ENCODE data around the gene WDR7. TPM values are rescaled to one million over a fixed set of nuclear protein-coding genes. Genes with fewer than 3 reads are reported as not detected.

The WDR7 gene
- polyA plus RNA-seq, 2 of the 4 experiments (the other 2 are of a cell fraction), result 4.2 to 7.0 TPM

- POLR2A ChIA-PET, result no interaction called here
- no peak for ATAC-seq
These were observed 389.0 kb downstream of the WDR7 start for GRCh38 chr18:57040175-57040574.

GRCh38 chr18:57043241-57043640, 392.1 kb downstream of the WDR7 start:
- Histone ChIP-seq H3K4me2 (no peak overlapping the region), H3K9me3 (no peaks in the 10 kb centered on the region), H3K4me3 (no peak overlapping the region), H3K4me1 (no peaks in the 10 kb centered on the region), H3K27ac (no peak overlapping the region)
- TF ChIP-seq EHF (CRISPR knock-in tag; IDR thresholded peaks at IDR 0.05) (no peak), EHMT2 (IDR thresholded peaks at IDR 0.05; ENCODE audit: low read depth) (no peak), FOXS1 (CRISPR knock-in tag; IDR thresholded peaks at IDR 0.05) (no peak)
- TF ChIP-seq, protein P1, sequence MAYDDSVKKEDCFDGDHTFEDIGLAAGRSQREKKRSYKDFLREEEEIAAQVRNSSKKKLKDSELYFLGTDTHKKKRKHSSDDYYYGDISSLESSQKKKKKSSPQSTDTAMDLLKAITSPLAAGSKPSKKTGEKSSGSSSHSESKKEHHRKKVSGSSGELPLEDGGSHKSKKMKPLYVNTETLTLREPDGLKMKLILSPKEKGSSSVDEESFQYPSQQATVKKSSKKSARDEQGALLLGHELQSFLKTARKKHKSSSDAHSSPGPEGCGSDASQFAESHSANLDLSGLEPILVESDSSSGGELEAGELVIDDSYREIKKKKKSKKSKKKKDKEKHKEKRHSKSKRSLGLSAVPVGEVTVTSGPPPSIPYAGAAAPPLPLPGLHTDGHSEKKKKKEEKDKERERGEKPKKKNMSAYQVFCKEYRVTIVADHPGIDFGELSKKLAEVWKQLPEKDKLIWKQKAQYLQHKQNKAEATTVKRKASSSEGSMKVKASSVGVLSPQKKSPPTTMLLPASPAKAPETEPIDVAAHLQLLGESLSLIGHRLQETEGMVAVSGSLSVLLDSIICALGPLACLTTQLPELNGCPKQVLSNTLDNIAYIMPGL (CRISPR knock-in tag; IDR thresholded peaks at IDR 0.05; ENCODE audit: borderline replicate concordance), result no peak
- DNase-seq (ENCODE audit: low read depth in 1 of 2, low spot score in 1 of 2) (no peak), ATAC-seq (no peak), FAIRE-seq (no peak)
- WGBS (ENCODE audit: missing lambda C conversion rate), result 41% methylated on average over 3 of the region's 3 CpGs
- POLR2A ChIA-PET, result no interaction called here
- CTCF ChIA-PET, result no interaction called here

More at GRCh38 chr18:57040175-57040574, 389.0 kb downstream of the WDR7 start:
- no peak for DNase-seq (ENCODE audit: low read depth in 1 of 2, low spot score in 1 of 2)
- H3K4me2 ChIP-seq, result no peak overlapping the region
- CTCF ChIA-PET, result no interaction called here
- H3K4me3 ChIP-seq, result no peak overlapping the region
- H3K9me3 ChIP-seq, result no peaks in the 10 kb centered on the region
- no peaks in the 10 kb centered on the region for H3K4me1 ChIP-seq
- WGBS (ENCODE audit: missing lambda C conversion rate), result 58% methylated on average over 2 of the region's 3 CpGs
- TF ChIP-seq HOXB5 (CRISPR knock-in tag; IDR thresholded peaks at IDR 0.05), result no peak
- TF ChIP-seq MAFK (IDR thresholded peaks at IDR 0.05; ENCODE audit: partially characterized antibody), result no peak
- no peak for TF ChIP-seq FOSL2 (IDR thresholded peaks at IDR 0.05)
- TF ChIP-seq FOSL2 (CRISPR knock-in tag; IDR thresholded peaks at IDR 0.05), result no peak
- TF ChIP-seq, protein P2, sequence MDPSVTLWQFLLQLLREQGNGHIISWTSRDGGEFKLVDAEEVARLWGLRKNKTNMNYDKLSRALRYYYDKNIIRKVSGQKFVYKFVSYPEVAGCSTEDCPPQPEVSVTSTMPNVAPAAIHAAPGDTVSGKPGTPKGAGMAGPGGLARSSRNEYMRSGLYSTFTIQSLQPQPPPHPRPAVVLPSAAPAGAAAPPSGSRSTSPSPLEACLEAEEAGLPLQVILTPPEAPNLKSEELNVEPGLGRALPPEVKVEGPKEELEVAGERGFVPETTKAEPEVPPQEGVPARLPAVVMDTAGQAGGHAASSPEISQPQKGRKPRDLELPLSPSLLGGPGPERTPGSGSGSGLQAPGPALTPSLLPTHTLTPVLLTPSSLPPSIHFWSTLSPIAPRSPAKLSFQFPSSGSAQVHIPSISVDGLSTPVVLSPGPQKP (IDR thresholded peaks at IDR 0.05; ENCODE audit: low read depth, low read length), result no peak
- TF ChIP-seq NR3C1 (IDR thresholded peaks at IDR 0.05), result no peak
- TF ChIP-seq RFX5 (IDR thresholded peaks at IDR 0.05), result no peak
- TF ChIP-seq PBX3 (IDR thresholded peaks at IDR 0.05), result no peak
- no peak for TF ChIP-seq RNF2 (IDR thresholded peaks at IDR 0.05; ENCODE audit: borderline replicate concordance, low read depth)
- TF ChIP-seq CHD4 (IDR thresholded peaks at IDR 0.05; ENCODE audit: borderline replicate concordance), result no peak
- TF ChIP-seq, protein P1 (CRISPR knock-in tag; IDR thresholded peaks at IDR 0.05; ENCODE audit: borderline replicate concordance), result no peak
- no peak for TF ChIP-seq EHF (CRISPR knock-in tag; IDR thresholded peaks at IDR 0.05)
- no peak for TF ChIP-seq EHMT2 (IDR thresholded peaks at IDR 0.05; ENCODE audit: low read depth)
- TF ChIP-seq JUNB (IDR thresholded peaks at IDR 0.05), result no peak
- no peak overlapping the region for H3K27ac ChIP-seq
- FAIRE-seq, result no peak

GRCh38 chr18:57048351-57048750, 397.2 kb downstream of the WDR7 start:
- no peaks in the 10 kb centered on the region for H3K9me3 ChIP-seq
- ChIA-PET POLR2A (no interaction called here), CTCF (interaction anchor here (1.1 kb wide), 1 partner anchor 387 kb away, joined by 3 read pairs; the partner anchor contains the start of gene ONECUT2)
- no peak overlapping the region for H3K4me2 ChIP-seq
- ATAC-seq (no peak), DNase-seq (ENCODE audit: low read depth in 1 of 2, low spot score in 1 of 2) (no peak), FAIRE-seq (no peak)
- H3K4me1 ChIP-seq, result no peaks in the 10 kb centered on the region
- H3K27ac ChIP-seq, result no peak overlapping the region
- 71% methylated on average over 9 of the region's 9 CpGs for WGBS (ENCODE audit: missing lambda C conversion rate)
- H3K4me3 ChIP-seq, result no peak overlapping the region
- TF ChIP-seq ZSCAN20 (CRISPR knock-in tag; IDR thresholded peaks at IDR 0.05) (no peak), BHLHE40 (IDR thresholded peaks at IDR 0.05; ENCODE audit: low read depth, low read length) (no peak), MAZ (IDR thresholded peaks at IDR 0.05; ENCODE audit: borderline replicate concordance, low read depth, low read length) (no peak), CHD4 (IDR thresholded peaks at IDR 0.05; ENCODE audit: borderline replicate concordance) (no peak), HOXB5 (CRISPR knock-in tag; IDR thresholded peaks at IDR 0.05) (no peak), RFX5 (IDR thresholded peaks at IDR 0.05) (no peak), TP53 (CRISPR knock-in tag; IDR thresholded peaks at IDR 0.05) (no peak), HOXA7 (CRISPR knock-in tag; IDR thresholded peaks at IDR 0.05) (no peak), ESRRA (IDR thresholded peaks at IDR 0.05; ENCODE audit: borderline replicate concordance, low read length) (no peak), POLR2A (IDR thresholded peaks at IDR 0.05; ENCODE audit: low read length) (no peak), RNF2 (IDR thresholded peaks at IDR 0.05; ENCODE audit: borderline replicate concordance, low read depth) (no peak), HES2 (IDR thresholded peaks at IDR 0.05) (no peak), RARB (CRISPR knock-in tag; IDR thresholded peaks at IDR 0.05) (no peak), SREBF2 (IDR thresholded peaks at IDR 0.05) (no peak), CBX8 (IDR thresholded peaks at IDR 0.05) (no peak), JUN (IDR thresholded peaks at IDR 0.05) (no peak)
- TF ChIP-seq, protein P2 (IDR thresholded peaks at IDR 0.05; ENCODE audit: low read depth, low read length), result no peak

All from A549 (cell line).